Measurements from ENCODE around the gene SORBS1. TPM values are rescaled to one million over a fixed set of nuclear protein-coding genes. Genes with fewer than 3 reads are reported as not detected.

SORBS1 gene
- polyA plus RNA-seq, 1 donor from 2014 or later: 39.5 TPM

- Histone ChIP-seq H3K27me3 (ENCODE audit: insufficient read depth, low read depth, low read length) (no peaks in the 10 kb centered on the region), H3K36me3 (ENCODE audit: insufficient read depth, low read length) (no peaks in the 10 kb centered on the region), H3K4me2 (ENCODE audit: low read length) (no peak overlapping the region), H3K27ac (ENCODE audit: low read length) (no peak overlapping the region), H3K9me2 (ENCODE audit: insufficient read depth, low read length) (no peaks in the 10 kb centered on the region), H3K9me3 (ENCODE audit: low read length) (no peaks in the 10 kb centered on the region), H2AFZ (ENCODE audit: low read depth, low read length) (no peak overlapping the region), H3K79me2 (replicated peaks; ENCODE audit: insufficient read depth, low read length) (peaks cover 9% of the 10 kb centered on the region), H3K4me3 (ENCODE audit: low read length) (no peak overlapping the region), H3K9ac (ENCODE audit: low read length) (no peak overlapping the region), H4K20me1 (ENCODE audit: insufficient read depth) (no peaks in the 10 kb centered on the region), H3F3A (ENCODE audit: insufficient read depth, low read length, poor library complexity, severe bottlenecking) (no peaks in the 10 kb centered on the region)
- no peak for TF ChIP-seq SMC3 (conservative IDR thresholded peaks at IDR 0.05; ENCODE audit: poor library complexity)
- no peak for TF ChIP-seq POLR2AphosphoS5 (IDR thresholded peaks at IDR 0.05)
- no peak for TF ChIP-seq EP300 (conservative IDR thresholded peaks at IDR 0.05; ENCODE audit: poor library complexity, severe bottlenecking)
- TF ChIP-seq MXI1 (conservative IDR thresholded peaks at IDR 0.05; ENCODE audit: poor library complexity, severe bottlenecking): no peak
- no peak for TF ChIP-seq EZH2 (IDR thresholded peaks at IDR 0.05; ENCODE audit: borderline replicate concordance, insufficient read depth, low read length, poor library complexity, severe bottlenecking)
- no peak for TF ChIP-seq RAD21 (conservative IDR thresholded peaks at IDR 0.05)
- TF ChIP-seq REST (IDR thresholded peaks at IDR 0.05; ENCODE audit: borderline replicate concordance): no peak
Observed at GRCh38 chr10:95556994-95557767, 4.0 kb downstream of the SORBS1 start.

- Histone ChIP-seq H3K27ac (ENCODE audit: low read length) (no peak overlapping the region), H3K36me3 (ENCODE audit: insufficient read depth, low read length) (no peaks in the 10 kb centered on the region), H3F3A (ENCODE audit: insufficient read depth, low read length, poor library complexity, severe bottlenecking) (no peaks in the 10 kb centered on the region), H3K27me3 (ENCODE audit: insufficient read depth, low read depth, low read length) (no peaks in the 10 kb centered on the region), H2AFZ (ENCODE audit: low read depth, low read length) (no peak overlapping the region), H3K9me2 (ENCODE audit: insufficient read depth, low read length) (no peaks in the 10 kb centered on the region), H3K9ac (ENCODE audit: low read length) (no peak overlapping the region), H3K4me2 (ENCODE audit: low read length) (no peak overlapping the region), H4K20me1 (ENCODE audit: insufficient read depth) (no peaks in the 10 kb centered on the region), H3K79me2 (replicated peaks; ENCODE audit: insufficient read depth, low read length) (no peaks in the 10 kb centered on the region), H3K9me3 (ENCODE audit: low read length) (no peaks in the 10 kb centered on the region), H3K4me3 (ENCODE audit: low read length) (no peak overlapping the region)
- TF ChIP-seq RAD21 (conservative IDR thresholded peaks at IDR 0.05): no peak
- TF ChIP-seq EZH2 (IDR thresholded peaks at IDR 0.05; ENCODE audit: borderline replicate concordance, insufficient read depth, low read length, poor library complexity, severe bottlenecking): no peak
- TF ChIP-seq MXI1 (conservative IDR thresholded peaks at IDR 0.05; ENCODE audit: poor library complexity, severe bottlenecking): no peak
- no peak for TF ChIP-seq POLR2AphosphoS5 (IDR thresholded peaks at IDR 0.05)
- TF ChIP-seq SMC3 (conservative IDR thresholded peaks at IDR 0.05; ENCODE audit: poor library complexity): no peak
- no peak for TF ChIP-seq CTCF (IDR thresholded peaks at IDR 0.05; ENCODE audit: poor library complexity, severe bottlenecking)
- TF ChIP-seq EP300 (conservative IDR thresholded peaks at IDR 0.05; ENCODE audit: poor library complexity, severe bottlenecking): no peak
- no peak for TF ChIP-seq TAF1 (IDR thresholded peaks at IDR 0.05; ENCODE audit: low read depth)
- no peak for TF ChIP-seq REST (IDR thresholded peaks at IDR 0.05; ENCODE audit: borderline replicate concordance)
Observed at GRCh38 chr10:95553674-95554073, 7.5 kb downstream of the SORBS1 start.

Data from neural cell (in vitro differentiated cells).